Right hindlimb (tissue), 1 donor: Measurements from ENCODE around the gene PLEKHM1.

Experiments used
- DNase-seq: peaks from one replicate; pipeline ENCODE4 v3.0.0-alpha.2; 2018

PLEKHM1 gene

GRCh38 chr17:45440161-45440778 lies 50.3 kb downstream of the PLEKHM1 start:
- DNase-seq, result no peak

GRCh38 chr17:45438931-45439610 lies 51.5 kb downstream of the PLEKHM1 start:
- no peak for DNase-seq

- DNase-seq, result no peak
Measured at GRCh38 chr17:45437465-45438283, 52.8 kb downstream of the PLEKHM1 start.

DNA sequence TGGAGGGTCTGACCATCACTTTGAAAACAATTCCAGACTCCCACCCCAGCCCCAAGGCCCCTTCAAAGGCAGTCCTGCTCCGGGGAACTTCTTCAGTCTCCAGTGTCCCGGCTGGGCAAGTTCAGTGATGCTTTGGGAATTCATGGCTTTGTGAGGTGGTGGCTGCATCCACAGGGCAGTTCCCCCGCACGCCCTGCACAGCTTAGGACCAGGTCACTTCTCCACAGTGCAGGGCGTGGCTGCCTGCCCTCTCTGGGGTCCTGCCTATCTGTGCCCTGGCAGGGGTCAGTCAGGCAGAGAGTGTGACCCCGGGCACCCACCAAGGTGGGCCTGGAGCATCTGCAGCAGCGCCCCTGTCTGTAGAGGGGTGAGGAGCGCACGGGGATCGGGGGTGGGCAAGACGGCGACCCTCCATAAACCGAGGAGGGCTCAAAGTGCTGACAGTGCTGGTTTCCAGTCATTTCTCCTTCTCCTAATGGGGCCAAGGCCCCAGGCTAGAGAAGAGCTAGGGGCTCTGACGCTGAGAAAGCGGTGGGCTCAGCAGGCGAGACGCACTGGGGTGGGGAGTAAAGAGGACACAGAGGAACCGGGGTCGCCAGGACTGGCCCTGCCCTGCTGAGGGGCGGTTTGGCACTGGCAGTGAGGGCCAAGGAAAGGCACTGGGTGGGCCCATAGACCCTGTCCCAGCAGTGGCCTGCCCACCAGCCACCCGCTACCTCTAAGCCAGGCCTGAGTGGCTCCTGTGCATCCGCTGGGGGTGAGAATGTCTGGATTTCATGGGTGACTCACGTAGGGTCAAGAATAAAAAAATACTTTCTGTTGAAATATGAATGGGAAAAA lies 53.7 kb downstream of the PLEKHM1 start:
- no peak for DNase-seq

DNA sequence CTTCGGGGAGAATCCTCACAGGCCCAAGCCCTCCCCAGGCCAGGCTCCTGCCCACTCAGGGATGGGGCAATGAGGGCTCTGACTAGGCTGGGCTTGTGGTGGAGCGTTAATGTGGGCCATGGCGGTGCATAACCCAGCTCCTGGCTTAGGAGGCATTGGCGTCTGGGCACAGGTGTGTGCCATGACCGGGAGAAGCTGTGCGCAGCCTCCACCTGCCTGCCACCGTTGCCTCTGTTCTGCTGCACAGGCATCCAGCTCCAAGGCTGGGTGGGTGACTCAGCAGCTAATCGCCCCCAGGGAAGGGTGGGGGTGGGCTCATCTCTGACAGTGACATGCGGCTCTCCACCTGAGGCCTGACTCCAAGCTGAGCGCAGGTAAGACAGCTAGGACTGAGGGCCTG lies 54.4 kb downstream of the PLEKHM1 start:
- no peak for DNase-seq

- no peak for DNase-seq
Measured at GRCh38 chr17:45435481-45435880, 55.0 kb downstream of the PLEKHM1 start.

DNA sequence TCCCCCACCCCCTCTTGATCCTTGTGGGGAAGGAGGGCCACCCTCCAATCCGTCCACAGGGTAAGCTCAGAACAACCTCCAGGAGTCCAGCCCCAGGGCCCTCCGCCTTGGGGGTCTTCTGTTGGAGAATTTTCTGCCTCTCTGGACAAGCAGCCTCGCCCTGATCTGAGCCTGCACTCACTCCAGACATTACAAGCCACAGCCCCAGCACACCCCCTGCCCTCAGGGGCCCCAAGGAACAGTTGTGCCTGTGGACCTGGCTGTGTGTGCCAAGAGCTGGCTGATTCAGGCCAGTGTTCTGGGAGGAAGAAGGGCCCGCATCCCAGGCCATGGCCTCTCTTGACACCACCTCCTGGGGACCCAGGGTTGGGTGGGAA lies 57.4 kb downstream of the PLEKHM1 start:
- peak; percentile 26 for DNase-seq

DNA sequence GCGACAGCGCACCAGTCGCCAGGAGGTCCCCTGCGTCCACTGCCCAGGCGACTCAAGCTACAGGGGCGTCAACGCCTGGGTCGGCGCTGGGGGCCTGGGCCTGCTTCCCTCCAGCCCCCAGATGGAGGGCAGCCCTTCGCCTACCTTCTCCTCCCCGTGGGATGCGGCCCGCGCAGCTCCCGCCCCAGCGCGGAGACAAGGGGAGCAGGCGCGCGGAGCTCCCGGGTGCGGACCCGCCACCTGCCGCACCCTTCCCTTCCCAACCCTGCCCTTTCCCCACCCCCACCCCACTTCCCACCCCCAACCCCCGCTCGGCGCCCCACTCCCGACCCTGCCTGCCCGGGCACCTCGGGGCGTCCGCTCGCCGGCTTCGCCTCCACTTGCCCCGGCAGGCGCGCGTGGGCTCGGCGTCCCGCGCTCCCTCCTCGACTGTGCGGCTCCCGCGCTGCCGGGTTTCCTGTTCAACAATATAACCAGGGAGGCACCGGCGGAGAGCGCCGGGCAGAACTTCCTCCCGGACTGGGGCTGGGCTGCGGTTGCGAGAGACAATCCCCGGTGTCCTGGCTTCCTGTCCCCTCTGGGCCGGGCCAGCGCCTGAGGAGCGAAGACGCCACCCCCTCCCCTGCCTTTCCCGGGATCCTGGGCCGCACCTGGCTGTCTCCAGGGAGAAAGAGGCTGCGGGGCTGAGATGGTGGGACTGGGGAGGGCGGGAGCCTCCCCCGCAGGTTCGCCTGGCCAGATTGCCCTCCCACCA lies 57.9 kb downstream of the PLEKHM1 start, which contains the start of gene ARHGAP27:
Gene ARHGAP27, minus strand, starts transcription at position 466 of the 754 bp plus-strand sequence. CDS start 2,591 bp downstream, outside the sequence.
- no peak for DNase-seq

- peak; percentile 57 for DNase-seq
Measured at GRCh38 chr17:45431531-45432404, 58.8 kb downstream of the PLEKHM1 start.

DNA sequence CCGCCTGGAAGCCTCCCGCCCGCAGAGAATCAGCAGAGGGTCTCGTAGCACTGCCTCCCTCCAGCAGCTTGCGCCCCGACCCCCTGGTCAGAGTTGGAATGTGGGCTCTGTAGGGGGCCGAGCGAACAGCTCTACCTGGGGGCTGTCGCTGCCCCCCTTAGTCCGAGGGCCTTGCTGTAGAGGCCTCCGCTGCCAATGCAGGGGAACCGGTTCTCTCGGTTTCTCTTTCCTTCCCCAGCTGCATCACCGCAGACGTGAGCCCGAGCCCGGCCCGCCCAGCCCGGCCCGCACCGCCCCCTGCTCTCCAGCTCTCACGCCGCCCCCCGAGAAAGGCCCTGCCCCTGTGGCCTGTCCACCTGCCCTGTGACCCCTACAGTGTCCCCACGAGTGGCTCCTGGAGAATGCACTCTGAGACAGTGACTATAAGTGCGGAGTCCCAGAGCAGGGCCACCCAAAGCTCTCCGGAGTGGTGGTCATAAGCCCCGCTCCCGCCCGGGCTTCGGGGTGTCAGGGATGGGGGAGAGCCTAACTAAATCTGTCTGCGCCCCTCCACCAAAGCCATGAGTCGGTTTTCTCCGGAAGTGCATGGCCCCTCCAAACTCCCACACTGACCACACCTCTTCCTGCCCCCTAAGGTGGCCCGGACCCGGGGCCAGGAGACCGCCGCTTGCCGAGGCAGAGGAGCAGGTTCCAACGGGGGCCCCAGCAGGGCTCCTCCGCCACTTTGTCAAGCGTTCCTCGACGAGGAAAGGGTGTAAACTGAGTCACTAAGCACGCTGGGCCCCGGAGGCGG lies 59.6 kb downstream of the PLEKHM1 start:
- DNase-seq, result peak; percentile 35

GRCh38 chr17:45430006-45430737 lies 60.3 kb downstream of the PLEKHM1 start:
- peak; percentile 17 for DNase-seq

DNA sequence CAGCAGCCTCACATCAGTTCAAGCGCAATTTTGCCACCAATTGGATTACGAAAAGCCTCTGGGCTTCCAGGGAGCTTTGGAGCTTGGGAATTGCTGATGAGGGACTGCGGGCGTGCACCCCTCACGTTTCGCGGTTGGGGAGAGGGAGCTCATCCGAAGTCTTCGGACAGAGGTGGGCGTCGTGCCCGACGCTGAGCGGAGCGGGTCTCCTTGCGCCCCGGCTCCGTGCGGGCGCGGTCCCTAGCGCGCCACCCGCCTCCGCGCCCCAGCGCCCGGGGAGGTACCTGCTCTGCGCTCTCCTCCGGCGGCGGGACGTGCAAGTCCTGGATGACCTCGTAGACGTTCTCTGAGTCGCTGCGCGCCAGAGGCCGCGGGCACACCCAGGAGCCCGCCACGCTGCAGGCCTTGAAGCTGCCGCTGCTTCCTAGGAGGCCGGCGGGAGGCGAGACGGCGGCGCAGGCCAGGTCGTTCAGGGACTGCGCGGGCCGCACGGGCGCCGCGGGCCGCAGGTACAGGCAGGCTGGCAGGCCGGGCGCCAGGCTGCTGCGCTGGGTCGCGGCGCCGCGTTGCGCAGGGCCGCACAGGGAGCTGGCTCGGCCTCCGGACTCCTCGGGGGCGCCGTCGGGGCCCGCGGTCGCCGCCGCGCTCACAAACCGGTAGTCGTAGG lies 61.0 kb downstream of the PLEKHM1 start:
- DNase-seq, result peak; percentile 16

- DNase-seq, result peak; percentile 19
Measured at GRCh38 chr17:45428931-45429338, 61.6 kb downstream of the PLEKHM1 start.

DNA sequence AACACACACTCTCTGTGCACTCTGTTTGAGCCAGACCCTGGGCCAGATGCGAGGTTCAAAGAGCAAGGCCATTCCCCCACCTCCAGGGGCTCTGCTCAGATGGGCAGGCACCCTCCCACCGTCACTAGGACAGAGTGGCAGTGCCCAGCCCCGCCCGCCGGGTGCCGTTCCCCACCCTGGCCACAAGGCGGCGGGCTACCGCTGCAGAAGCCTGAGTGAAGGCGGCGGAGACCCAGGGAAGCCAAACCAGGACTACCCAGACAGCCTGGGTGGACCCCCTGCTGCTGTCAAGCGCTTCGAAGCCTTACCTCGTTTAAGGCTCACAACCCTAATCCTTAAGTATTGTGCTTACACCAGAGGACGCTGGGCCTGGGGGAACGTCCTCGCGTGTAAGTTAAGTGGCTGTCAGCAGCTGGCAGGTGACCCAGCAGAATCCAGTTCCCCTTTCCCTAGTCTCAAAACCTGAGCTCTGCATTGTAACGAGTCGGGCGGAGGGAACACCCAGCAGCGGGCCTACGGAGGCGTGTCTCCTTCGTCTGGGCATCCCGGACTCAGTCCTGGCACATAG lies 62.4 kb downstream of the PLEKHM1 start:
- DNase-seq, result peak; percentile 74

DNA sequence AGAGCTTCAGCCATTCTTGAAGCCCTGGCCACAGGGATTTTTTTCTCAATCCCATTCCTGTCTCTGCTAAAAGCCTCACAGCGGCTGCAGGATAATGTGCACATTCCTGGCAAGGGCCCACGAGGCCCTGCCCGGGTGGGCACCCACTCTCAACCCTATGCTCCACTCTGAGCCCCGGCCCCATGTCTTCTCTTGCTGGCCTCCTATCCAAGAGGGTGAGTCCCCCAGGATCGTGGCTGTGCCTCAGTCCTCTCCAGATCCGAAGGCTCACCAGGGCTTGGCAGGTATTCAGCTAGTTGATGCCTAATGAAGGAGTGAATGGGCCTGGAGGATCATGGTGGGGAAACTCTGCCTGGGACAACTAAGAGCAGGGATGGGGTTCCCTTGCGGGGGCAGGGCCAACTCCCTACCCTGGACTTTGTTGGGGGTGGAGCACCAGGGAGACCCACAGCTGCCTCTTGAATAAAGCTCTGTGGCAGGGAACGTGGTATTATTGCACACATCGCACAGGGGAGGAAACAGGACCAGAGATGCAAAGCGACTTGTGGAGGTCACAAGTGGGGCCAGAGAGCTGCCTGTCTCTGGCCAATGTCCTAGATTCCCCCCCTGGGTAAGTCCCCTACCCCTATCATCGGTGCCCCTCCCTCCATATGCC lies 63.2 kb downstream of the PLEKHM1 start:
- DNase-seq, result peak; percentile 16

- DNase-seq, result peak; percentile 8
Measured at GRCh38 chr17:45426561-45426960, 64.0 kb downstream of the PLEKHM1 start.

DNA sequence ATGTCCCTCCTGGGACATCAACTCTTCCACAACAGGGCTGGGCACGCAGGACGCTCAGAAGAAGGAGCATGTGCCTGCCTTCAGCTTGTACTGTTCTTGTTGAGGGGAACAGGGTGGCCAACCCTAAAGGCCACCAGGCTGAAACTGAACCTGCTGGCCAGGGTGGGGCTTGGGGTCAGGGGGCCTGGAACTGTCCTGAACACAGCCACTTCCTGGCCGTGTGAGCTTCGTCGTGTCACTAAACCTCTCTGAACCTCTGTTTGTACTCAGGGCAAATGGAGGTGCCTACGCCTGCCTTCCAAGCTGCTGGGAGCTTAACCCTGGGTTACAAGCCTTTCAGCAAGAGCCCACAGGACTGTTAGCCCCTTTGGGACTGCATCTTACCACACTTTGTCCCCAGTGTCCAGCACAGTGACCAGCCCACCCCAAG lies 64.5 kb downstream of the PLEKHM1 start:
- DNase-seq, result peak; percentile 6
